BJ (cell line): Measurements from ENCODE around the gene PDE4D. TPM values are rescaled to one million over a fixed set of nuclear protein-coding genes. Genes with fewer than 3 reads are reported as not detected.
A peak's percentile ranks its signal among the peaks of the same experiment; 100 is the strongest.
"Not testable (repeated sequence)": the region's sequence is repeated elsewhere in the genome, so short reads cannot be mapped to it uniquely, and the experiment has no call there.

Source experiments
- CTCF ChIA-PET: fragments of 350-600 bp; formaldehyde crosslinking; extraction: SDS; loops from one replicate; lab custom pipeline; 2021; ENCODE audit warnings: antibody characterized with exemption, inconsistent platforms; lab: Yijun Ruan, JAX
- POLR2A ChIA-PET: fragments of 300-600 bp; sonication (Branson Sonifier 250); formaldehyde crosslinking; extraction: SDS; loops from one replicate; lab custom pipeline; 2021; ENCODE audit warnings: antibody characterized with exemption; lab: Charles Lee
- DNase-seq: peaks from one replicate; pipeline ENCODE4 v3.0.0-alpha.2; 2011; ENCODE audit warnings: low read depth
- H3K27me3 ChIP-seq: 2 replicates; pipeline ENCODE4 v1.6.0; 2011; ENCODE audit warnings: low read length; ENCODE audit not compliant: control insufficient read depth, insufficient read depth
- H3K36me3 ChIP-seq: 2 replicates; pipeline ENCODE4 v1.5.1; 2011; ENCODE audit warnings: low read length; ENCODE audit not compliant: control insufficient read depth, insufficient read depth
- H3K4me3 ChIP-seq: 2 replicates; pipeline ENCODE4 v1.5.1; 2011; ENCODE audit warnings: low read depth, mild to moderate bottlenecking, control low read depth, low read length
- CTCF ChIP-seq: IDR thresholded peaks from 2 replicates; pipeline ENCODE4 v1.5.1; 2011; ENCODE audit warnings: low read depth, mild to moderate bottlenecking, control low read depth, inconsistent platforms, low read length, moderate library complexity; ENCODE audit not compliant: insufficient read depth
- polyA plus RNA-seq: library from polyadenylated mRNA; depleted of rRNA; stranded (reverse); fragments of >200 nt; gene quantifications from 2 replicates; pipeline ENCODE4 v1.2.3, GENCODE V29; 2011

The PDE4D gene
- polyA plus RNA-seq, 1 experiment = 2.8 TPM

- CTCF ChIA-PET = interaction anchor here (0.7 to 4.5 kb wide), 16 partner anchors 9 to 417 kb away, joined by 3 to 22 read pairs (median 4); no protein-coding TSS in a partner anchor
- no peak for DNase-seq
Measured at GRCh38 chr5:59390074-59390659, 503.4 kb downstream of the PDE4D start.

GRCh38 chr5:59387127-59387526, 506.4 kb downstream of the PDE4D start:
- Histone ChIP-seq H3K4me3 (no peak overlapping the region), H3K27me3 (peaks cover 2% of the 10 kb centered on the region; the same call in 1 of the 2 replicates), H3K36me3 (no peaks in the 10 kb centered on the region)
- ChIA-PET CTCF (interaction anchor here (0.9 to 4.5 kb wide), 6 partner anchors 35 to 422 kb away, joined by 3 to 22 read pairs (median 3); no protein-coding TSS in a partner anchor), POLR2A (no interaction called here)
- no peak for DNase-seq
- no peak for TF ChIP-seq CTCF

More at GRCh38 chr5:59390074-59390659, 503.4 kb downstream of the PDE4D start:
- Histone ChIP-seq H3K4me3 (no peak overlapping the region), H3K36me3 (no peaks in the 10 kb centered on the region), H3K27me3 (peaks cover 2% of the 10 kb centered on the region; the same call in 1 of the 2 replicates)
- POLR2A ChIA-PET = no interaction called here
- peak; percentile 55 for TF ChIP-seq CTCF

GRCh38 chr5:59385700-59386099, 507.8 kb downstream of the PDE4D start:
- ChIA-PET POLR2A (no interaction called here), CTCF (interaction anchor here (0.6 kb wide), 1 partner anchor 177 kb away, joined by 3 read pairs; no protein-coding TSS in a partner anchor)
- Histone ChIP-seq H3K4me3 (no peak overlapping the region), H3K36me3 (no peaks in the 10 kb centered on the region), H3K27me3 (0 out of 2 replicates have a peak, but pooled peaks cover 2% of the 10 kb centered on the region)
- no peak for DNase-seq
- TF ChIP-seq CTCF = no peak

GRCh38 chr5:59380350-59380951, 513.1 kb downstream of the PDE4D start:
- CTCF ChIA-PET = interaction anchor here (0.7 to 18.6 kb wide), 14 partner anchors 8 to 1550 kb away, joined by 3 to 279 read pairs (median 4); no protein-coding TSS in a partner anchor
- H3K36me3 ChIP-seq = no peaks in the 10 kb centered on the region
- peak; percentile 48 for TF ChIP-seq CTCF
- DNase-seq = peak; percentile 62
- POLR2A ChIA-PET = interaction anchor here (0.6 kb wide), 1 partner anchor 190 kb away, joined by 5 read pairs; no protein-coding TSS in a partner anchor
- H3K4me3 ChIP-seq = no peak overlapping the region
- peaks cover 2% of the 10 kb centered on the region; the same call in 1 of the 2 replicates for H3K27me3 ChIP-seq

- H3K36me3 ChIP-seq, H3K4me3 ChIP-seq, DNase-seq, POLR2A ChIA-PET: not testable (repeated sequence)
- H3K27me3 ChIP-seq = peaks cover 10% of the 10 kb centered on the region
- CTCF ChIA-PET = interaction anchor here (18.6 kb wide), 1 partner anchor 185 kb away, joined by 279 read pairs; no protein-coding TSS in a partner anchor
Measured at GRCh38 chr5:59374036-59374435, 519.5 kb downstream of the PDE4D start.
